Stimulated activated CD4-positive, alpha-beta T cell treated with anti-CD3 and anti-CD28 coated beads, TNF-alpha, amount 100 ng/mL, for 24 hours (primary cell): Measurements from ENCODE around the gene KRT83.
"Not testable (repeated sequence)": the region's sequence is repeated elsewhere in the genome, so short reads cannot be mapped to it uniquely, and the experiment has no call there.

Source experiments
- DNase-seq, 3 experiments: peaks; one replicate each; pipeline ENCODE4 v3.0.0-alpha.2; 2020; ENCODE audit warnings: low read depth in 3 of 3

KRT83 gene

GRCh38 chr12:52310622-52311284 lies 10.4 kb downstream of the KRT83 start:
- DNase-seq: no peak

GRCh38 chr12:52308806-52309425 lies 12.3 kb downstream of the KRT83 start:
- DNase-seq: no peak

GRCh38 chr12:52307836-52308805 lies 13.1 kb downstream of the KRT83 start:
- DNase-seq: peak in 2 of 3 experiments; percentile 9 to 43

DNA sequence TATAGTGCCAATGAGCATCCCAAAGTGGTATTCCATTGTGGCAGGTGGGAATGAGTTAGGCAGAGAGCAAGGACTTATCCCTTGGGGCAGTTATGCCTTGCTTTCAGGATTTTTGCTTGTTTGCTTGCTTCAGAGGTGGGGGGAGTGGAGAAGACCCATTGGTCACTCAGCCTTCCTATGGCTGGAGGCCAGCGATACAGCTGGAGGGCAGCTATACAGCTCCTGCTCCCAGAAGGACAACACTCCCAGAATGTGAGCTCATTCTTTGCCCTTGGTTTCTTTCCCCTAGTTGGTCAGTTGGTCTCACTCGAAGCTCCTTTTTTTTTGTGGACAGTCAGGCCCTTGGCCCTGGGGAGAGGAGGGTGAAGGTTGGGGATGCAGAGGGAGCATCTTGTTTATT lies 14.5 kb downstream of the KRT83 start:
- DNase-seq: no peak

DNA sequence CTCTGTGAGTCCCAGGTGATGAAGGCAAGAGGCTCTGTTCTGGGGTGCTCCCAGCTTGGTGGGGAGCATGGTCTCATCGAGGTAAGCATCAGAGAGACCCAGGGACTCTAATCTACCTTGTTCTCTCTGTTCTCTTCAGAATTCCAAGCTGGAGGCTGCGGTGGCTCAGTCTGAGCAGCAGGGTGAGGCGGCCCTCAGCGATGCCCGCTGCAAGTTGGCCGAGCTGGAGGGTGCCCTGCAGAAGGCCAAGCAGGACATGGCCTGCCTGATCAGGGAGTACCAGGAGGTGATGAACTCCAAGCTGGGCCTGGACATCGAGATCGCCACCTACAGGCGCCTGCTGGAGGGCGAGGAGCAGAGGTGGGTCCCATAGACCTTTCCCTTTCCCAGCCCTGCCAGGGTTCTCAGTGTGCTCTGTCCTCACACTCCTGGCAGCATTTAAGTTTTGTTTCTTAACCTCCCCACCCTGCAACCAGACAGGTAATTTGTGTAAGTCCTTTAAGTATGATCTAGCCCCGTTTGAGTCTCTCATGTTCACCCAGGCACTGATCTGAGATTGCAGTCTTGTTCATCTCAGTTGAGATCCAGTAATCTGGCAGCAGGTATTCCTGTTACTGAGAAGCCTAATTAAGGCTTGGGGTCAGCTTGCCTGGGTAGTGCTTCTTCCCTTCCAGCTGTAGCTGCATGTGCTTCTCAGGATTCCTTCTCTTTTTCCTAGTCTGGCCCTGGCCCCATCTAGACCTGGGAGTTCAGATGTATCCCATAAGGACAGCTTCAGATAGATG lies 15.1 kb downstream of the KRT83 start:
- DNase-seq: no peak

DNA sequence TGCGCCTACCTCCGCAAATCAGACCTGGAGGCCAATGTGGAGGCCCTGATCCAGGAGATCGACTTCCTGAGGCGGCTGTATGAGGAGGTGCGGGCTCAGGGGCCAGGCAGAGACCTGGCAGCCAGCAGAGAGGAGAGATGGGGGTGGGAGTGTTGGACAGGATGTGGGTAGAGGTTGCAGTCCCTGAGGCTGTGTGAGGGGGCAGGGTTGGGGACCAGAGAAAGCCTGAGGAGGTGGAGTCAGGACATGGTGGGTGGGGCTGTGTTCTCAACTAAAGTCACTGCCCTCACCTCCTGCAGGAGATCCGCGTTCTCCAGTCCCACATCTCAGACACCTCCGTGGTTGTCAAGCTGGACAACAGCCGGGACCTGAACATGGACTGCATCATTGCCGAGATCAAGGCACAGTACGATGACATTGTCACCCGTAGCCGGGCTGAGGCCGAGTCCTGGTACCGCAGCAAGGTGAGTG lies 16.2 kb downstream of the KRT83 start:
- DNase-seq: peak in 1 of 3 experiments; percentile 14

DNA sequence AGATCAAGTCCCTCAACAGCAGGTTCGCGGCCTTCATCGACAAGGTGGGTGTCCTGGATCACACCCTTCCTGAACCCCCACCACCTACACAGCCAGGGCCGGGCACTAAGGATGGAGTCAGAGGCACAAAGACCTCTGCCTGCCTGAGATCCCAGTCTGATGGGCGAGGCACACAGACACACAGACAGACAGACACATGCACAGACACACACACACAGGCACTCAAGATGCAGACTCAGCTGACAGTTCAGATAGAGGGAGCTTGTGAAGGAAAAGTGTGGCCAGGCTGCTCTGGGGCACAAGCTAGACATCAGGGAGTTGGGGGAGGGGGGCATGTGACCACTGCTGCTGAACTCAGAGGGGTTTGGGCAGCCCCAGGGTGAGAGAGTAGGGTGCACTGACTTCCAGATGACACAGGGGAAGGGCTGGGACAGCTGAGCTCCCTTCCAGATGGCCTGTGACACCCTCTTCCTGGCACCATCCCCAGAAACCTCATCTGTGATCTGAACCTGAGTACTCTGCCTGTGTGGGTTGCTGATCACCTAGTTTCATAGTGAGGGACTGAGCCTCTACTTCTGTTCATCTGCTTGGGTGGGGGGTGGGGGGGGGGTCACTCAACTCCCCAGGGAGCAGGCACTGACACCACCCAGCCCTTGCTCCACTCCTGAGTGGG lies 18.8 kb downstream of the KRT83 start:
- not testable (repeated sequence) for DNase-seq

- not testable (repeated sequence) for DNase-seq
These were observed 19.5 kb downstream of the KRT83 start for GRCh38 chr12:52301721-52302120.

GRCh38 chr12:52300796-52301691 lies 20.2 kb downstream of the KRT83 start:
- DNase-seq: no peak

- DNase-seq: no peak
These were observed 22.5 kb downstream of the KRT83 start for GRCh38 chr12:52298677-52299190.

- no peak for DNase-seq
These were observed 24.5 kb downstream of the KRT83 start for GRCh38 chr12:52296572-52297215.

GRCh38 chr12:52295663-52296062 lies 25.5 kb downstream of the KRT83 start:
- no peak for DNase-seq

DNA sequence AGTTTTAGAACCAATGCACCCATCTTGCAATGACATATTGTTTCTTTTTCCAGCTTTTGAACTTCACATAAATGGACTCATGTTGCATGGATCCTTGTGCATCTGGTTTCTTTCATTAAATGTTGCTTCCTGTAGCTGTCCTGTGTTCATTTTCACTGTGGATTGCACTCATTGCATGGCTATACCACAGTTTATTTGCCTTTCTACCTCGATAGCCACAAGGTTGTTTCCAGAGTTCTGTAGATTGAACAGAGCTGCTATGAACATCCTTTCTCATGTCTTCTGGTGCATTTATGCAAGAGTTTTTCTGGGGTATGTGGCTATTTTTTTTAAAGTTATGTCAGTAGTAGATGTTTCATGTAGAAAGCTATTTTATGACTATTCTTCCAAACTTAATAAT lies 26.4 kb downstream of the KRT83 start:
- no peak for DNase-seq

- DNase-seq: no peak
These were observed 27.3 kb downstream of the KRT83 start for GRCh38 chr12:52293926-52294325.

DNA sequence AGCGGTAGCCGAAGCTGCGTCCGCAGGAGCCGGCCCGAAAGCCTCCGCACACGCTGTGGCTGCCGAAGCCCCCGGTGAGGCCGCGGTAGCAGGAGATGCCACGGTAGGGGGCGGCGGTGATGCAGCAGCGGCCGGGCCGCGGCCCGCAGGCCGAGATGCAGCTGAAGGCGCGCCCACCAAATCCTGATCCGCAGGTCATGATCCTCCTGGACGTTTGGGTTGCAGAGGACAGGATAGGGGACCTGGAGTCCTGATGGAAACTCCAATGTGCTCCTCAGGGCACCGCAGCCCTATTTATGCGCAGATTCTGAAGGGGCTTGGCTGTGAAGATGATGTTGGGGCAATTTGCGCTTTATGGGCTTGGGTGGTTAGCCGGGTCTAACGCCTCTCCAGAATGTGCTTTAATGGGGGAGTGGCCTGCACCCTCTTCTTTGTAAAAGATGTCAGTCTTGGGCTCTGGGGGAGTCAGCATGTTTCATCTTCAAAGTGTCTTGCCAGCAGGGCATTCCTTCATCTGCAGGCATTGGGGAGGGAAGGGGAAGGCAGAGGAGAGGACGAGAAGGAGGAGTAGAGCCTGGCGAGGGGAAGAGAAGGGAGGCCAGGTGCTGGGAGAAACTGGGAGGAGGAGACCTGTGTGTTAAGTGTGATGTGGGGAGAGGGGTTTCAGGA lies 29.8 kb downstream of the KRT83 start, which contains the start of gene KRT81:
KRT81 (minus strand) TSS at position 268 of the 669 bp plus-strand sequence; CDS start at position 199, 69 bp downstream.
- DNase-seq: no peak

DNA sequence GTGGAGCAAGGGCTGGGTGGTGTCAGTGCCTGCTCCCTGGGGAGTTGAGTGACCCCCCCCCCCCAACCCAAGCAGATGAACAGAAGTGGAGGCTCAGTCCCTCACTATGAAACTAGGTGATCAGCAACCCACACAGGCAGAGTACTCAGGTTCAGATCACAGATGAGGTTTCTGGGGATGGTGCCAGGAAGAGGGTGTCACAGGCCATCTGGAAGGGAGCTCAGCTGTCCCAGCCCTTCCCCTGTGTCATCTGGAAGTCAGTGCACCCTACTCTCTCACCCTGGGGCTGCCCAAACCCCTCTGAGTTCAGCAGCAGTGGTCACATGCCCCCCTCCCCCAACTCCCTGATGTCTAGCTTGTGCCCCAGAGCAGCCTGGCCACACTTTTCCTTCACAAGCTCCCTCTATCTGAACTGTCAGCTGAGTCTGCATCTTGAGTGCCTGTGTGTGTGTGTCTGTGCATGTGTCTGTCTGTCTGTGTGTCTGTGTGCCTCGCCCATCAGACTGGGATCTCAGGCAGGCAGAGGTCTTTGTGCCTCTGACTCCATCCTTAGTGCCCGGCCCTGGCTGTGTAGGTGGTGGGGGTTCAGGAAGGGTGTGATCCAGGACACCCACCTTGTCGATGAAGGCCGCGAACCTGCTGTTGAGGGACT lies 30.6 kb downstream of the KRT83 start:
- not testable (repeated sequence) for DNase-seq

GRCh38 chr12:52287816-52288805 lies 33.1 kb downstream of the KRT83 start:
- DNase-seq: not testable (repeated sequence)
